Measurements from ENCODE around the gene WNT6. TPM values are rescaled to one million over a fixed set of nuclear protein-coding genes. Genes with fewer than 3 reads are reported as not detected.

The WNT6 gene
- total RNA-seq, 4 donors from 2014 or later = 0.36 to 3.9 (median 2.1) TPM

DNA sequence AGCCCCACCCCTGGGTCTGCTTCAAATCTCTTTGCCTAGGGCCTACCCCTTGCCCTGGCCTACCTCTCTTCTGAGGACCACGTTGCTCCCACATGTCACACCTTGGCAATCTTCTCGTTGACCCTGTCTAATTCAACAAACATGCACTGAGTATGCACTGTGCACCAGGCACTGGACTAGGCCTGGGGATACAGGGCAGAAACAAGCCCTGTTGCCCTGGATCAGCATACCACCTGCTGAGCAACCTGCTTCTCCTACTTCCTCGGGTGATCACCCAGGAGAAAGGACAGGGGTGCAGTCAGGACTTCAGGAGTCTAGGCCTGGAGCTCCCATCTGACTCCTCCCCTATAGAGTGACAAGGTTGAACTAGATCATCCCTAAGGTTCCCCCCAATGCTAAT is 30.8 kb downstream of the WNT6 start:
- Histone ChIP-seq H3K9me3 (no peaks in the 10 kb centered on the region), H3K27ac (no peak overlapping the region), H3K27me3 (peaks cover 19 to 26% (median 20%) of the 10 kb centered on the region in 3 donors), H3K36me3 (no peaks in the 10 kb centered on the region), H3K4me1 (peaks cover 0 to 3% of the 10 kb centered on the region in 2 donors), H3K4me3 (no peak overlapping the region)
- ATAC-seq (no peak), DNase-seq (no peak)
- in situ Hi-C loops (cut with MboI; ENCODE audit: low sequenced_read_pairs in 4 of 4) = no loop called here
- TF ChIP-seq POLR2A (IDR thresholded peaks at IDR 0.05) = no peak
- TF ChIP-seq, protein P1, sequence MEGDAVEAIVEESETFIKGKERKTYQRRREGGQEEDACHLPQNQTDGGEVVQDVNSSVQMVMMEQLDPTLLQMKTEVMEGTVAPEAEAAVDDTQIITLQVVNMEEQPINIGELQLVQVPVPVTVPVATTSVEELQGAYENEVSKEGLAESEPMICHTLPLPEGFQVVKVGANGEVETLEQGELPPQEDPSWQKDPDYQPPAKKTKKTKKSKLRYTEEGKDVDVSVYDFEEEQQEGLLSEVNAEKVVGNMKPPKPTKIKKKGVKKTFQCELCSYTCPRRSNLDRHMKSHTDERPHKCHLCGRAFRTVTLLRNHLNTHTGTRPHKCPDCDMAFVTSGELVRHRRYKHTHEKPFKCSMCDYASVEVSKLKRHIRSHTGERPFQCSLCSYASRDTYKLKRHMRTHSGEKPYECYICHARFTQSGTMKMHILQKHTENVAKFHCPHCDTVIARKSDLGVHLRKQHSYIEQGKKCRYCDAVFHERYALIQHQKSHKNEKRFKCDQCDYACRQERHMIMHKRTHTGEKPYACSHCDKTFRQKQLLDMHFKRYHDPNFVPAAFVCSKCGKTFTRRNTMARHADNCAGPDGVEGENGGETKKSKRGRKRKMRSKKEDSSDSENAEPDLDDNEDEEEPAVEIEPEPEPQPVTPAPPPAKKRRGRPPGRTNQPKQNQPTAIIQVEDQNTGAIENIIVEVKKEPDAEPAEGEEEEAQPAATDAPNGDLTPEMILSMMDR (IDR thresholded peaks at IDR 0.05 in 4 of 5, conservative IDR thresholded peaks at IDR 0.05 in 1 of 5) = no peak
- intact Hi-C loops (cut with DNase I; ENCODE audit: low total_unique reads) = no loop called here

DNA sequence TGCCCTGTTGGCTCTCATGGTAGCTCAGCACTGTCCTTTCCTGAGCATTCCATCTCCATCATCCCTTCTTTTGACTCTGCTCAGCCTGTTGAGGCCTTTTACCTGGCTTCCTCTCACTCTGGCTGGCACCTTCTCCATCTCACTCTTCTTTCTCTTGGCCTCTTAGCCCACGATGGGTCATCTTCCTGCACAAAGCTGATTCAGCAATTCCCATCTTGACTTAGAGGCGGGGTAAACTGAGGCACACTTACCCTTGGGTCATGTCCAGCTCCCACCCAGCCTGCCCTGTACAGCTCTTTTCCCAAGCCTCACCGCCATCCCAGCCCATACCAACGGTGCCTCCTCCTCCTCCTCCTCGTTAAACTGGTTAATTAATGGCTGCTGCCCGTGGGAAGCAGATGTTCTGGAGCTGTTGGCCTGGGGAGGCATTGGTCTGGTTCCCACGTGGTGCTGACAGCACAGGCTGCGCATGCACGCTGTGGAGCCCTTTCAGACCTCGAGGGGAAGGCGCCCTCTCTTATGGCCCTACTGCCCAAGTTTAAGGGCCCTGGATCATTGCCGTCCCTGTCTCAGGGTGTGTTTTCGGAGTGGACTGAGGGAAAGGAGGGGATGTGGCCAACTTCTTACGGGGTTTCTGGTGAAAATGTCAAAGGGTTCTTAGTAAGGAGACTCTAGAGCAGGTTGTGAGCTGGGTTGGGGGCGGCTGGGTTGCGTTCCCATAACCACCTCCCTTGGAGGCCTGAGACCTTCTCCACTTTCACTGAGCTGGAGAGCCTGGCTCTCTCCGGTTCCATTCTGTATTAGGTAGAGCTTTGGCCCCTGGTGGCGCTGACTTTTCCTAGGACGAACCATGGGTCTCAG is 31.9 kb downstream of the WNT6 start:
- intact Hi-C loops (cut with DNase I; ENCODE audit: low total_unique reads) (no loop called here), in situ Hi-C loops (cut with MboI; ENCODE audit: low sequenced_read_pairs in 4 of 4) (no loop called here)
- TF ChIP-seq POLR2A (IDR thresholded peaks at IDR 0.05) = no peak
- TF ChIP-seq, protein P1 (IDR thresholded peaks at IDR 0.05 in 4 of 5, conservative IDR thresholded peaks at IDR 0.05 in 1 of 5) = no peak
- no peak overlapping the region for H3K4me3 ChIP-seq
- no peaks in the 10 kb centered on the region for H3K36me3 ChIP-seq
- H3K4me1 ChIP-seq = peaks cover 0 to 3% of the 10 kb centered on the region in 2 donors
- ATAC-seq (no peak), DNase-seq (no peak)
- H3K9me3 ChIP-seq = no peaks in the 10 kb centered on the region
- H3K27ac ChIP-seq = no peak overlapping the region
- H3K27me3 ChIP-seq = peaks cover 28 to 32% (median 31%) of the 10 kb centered on the region in 3 donors

DNA sequence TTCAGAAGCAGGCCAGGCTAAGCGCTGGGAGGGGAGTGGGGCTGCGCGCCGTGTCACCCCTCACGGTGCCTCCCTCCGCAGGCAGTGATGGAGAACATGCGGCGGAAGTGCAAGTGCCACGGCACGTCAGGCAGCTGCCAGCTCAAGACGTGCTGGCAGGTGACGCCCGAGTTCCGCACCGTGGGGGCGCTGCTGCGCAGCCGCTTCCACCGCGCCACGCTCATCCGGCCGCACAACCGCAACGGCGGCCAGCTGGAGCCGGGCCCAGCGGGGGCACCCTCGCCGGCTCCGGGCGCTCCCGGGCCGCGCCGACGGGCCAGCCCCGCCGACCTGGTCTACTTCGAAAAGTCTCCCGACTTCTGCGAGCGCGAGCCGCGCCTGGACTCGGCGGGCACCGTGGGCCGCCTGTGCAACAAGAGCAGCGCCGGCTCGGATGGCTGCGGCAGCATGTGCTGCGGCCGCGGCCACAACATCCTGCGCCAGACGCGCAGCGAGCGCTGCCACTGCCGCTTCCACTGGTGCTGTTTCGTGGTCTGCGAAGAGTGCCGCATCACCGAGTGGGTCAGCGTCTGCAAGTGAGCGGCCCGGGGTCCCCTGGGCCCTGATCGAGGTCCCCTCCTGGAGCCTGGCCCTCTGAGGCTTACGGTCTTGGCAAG is 33.2 kb downstream of the WNT6 start:
- intact Hi-C loops (cut with DNase I; ENCODE audit: low total_unique reads) (no loop called here), in situ Hi-C loops (cut with MboI; ENCODE audit: low sequenced_read_pairs in 4 of 4) (no loop called here)
- TF ChIP-seq, protein P1 (IDR thresholded peaks at IDR 0.05 in 4 of 5, conservative IDR thresholded peaks at IDR 0.05 in 1 of 5) = peak in 3 of 5 experiments; percentile 18 to 38 (median 20)
- no peak for TF ChIP-seq POLR2A (IDR thresholded peaks at IDR 0.05)
- Histone ChIP-seq H3K9me3 (no peaks in the 10 kb centered on the region), H3K4me1 (peaks cover 0 to 4% of the 10 kb centered on the region in 2 donors), H3K27me3 (peaks cover 41 to 45% (median 44%) of the 10 kb centered on the region in 3 donors), H3K36me3 (no peaks in the 10 kb centered on the region), H3K27ac (no peak overlapping the region), H3K4me3 (peak overlapping the region; percentile 37 to 51 (median 44))
- ATAC-seq (peak; percentile 75 to 82), DNase-seq (peak in 1 of 2 donors; percentile 38)

DNA sequence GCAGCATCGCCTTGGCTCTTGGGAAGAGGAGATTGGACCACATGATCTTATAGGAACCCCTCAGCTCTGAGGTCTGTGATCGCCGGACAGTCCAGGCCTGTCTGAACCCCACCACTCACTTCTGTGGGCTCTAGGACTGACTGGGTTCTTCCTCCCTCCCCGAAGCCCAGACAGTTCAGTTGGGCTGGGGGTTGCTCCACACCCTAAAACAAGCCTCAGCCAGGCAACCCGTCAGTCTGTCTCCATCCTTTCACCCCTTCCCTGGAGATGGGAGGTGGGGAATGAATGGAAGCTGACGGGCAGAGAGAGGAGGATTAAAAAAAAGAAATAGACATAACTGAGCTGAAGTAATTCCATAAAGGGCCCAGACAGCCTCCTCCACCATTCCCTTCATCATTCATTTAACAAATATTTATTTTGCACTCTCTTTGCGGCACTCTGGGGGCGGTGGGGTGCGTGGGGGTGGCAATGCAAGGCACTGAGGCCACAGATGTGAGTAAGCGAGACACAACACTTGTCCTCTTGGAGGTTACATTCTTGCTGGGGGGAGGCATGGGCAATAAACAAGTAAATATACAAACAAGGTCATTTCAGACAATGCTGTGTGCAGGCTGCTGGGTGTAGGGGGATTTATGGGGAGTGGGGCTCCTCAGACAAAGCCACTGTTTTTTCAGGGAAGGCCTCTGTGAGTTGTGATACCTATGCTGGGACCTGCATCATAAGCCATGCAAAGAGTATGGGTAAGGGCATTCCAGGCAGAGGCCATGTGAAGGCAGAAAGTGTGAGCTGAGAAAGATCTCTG is 33.9 kb downstream of the WNT6 start:
- Histone ChIP-seq H3K4me3 (peak overlapping the region; percentile 37 to 51 (median 44)), H3K9me3 (no peaks in the 10 kb centered on the region), H3K4me1 (peaks cover 7 to 10% of the 10 kb centered on the region in 2 donors), H3K36me3 (no peaks in the 10 kb centered on the region), H3K27me3 (peaks cover 49 to 52% (median 51%) of the 10 kb centered on the region in 3 donors), H3K27ac (no peak overlapping the region)
- in situ Hi-C loops (cut with MboI; ENCODE audit: low sequenced_read_pairs in 4 of 4) (no loop called here), intact Hi-C loops (cut with DNase I; ENCODE audit: low total_unique reads) (no loop called here)
- DNase-seq = no peak
- no peak for TF ChIP-seq POLR2A (IDR thresholded peaks at IDR 0.05)
- TF ChIP-seq, protein P1 (IDR thresholded peaks at IDR 0.05 in 4 of 5, conservative IDR thresholded peaks at IDR 0.05 in 1 of 5) = no peak
- no peak for ATAC-seq

All from gastrocnemius medialis (tissue), 4 donors.